Activated effector memory CD4-positive, alpha-beta T cell treated with anti-CD3 and anti-CD28 coated beads, Interleukin-2, amount 50 U/mL, for 16 hours (primary cell): ENCODE data around the gene PCARE.

ENCODE experiments used
- DNase-seq: peaks from one replicate; pipeline ENCODE4 v3.0.0-alpha.2; 2020

Gene PCARE

GRCh38 chr2:29033172-29033571, 41.2 kb downstream of the PCARE start:
- DNase-seq: no peak

GRCh38 chr2:29032189-29032588, 42.1 kb downstream of the PCARE start:
- no peak for DNase-seq

- no peak for DNase-seq
These were observed 43.3 kb downstream of the PCARE start for GRCh38 chr2:29031046-29031445.

- no peak for DNase-seq
These were observed 48.6 kb downstream of the PCARE start for GRCh38 chr2:29025711-29026110.

GRCh38 chr2:29024882-29025430, 49.4 kb downstream of the PCARE start:
- no peak for DNase-seq

GRCh38 chr2:29023188-29023587, 51.1 kb downstream of the PCARE start:
- DNase-seq: no peak

GRCh38 chr2:29022679-29023078, 51.6 kb downstream of the PCARE start:
- DNase-seq: no peak

- no peak for DNase-seq
These were observed 52.4 kb downstream of the PCARE start for GRCh38 chr2:29021886-29022285.

- no peak for DNase-seq
These were observed 56.4 kb downstream of the PCARE start for GRCh38 chr2:29017716-29018435.

- no peak for DNase-seq
These were observed 57.8 kb downstream of the PCARE start for GRCh38 chr2:29016504-29016903.

- no peak for DNase-seq
These were observed 58.4 kb downstream of the PCARE start for GRCh38 chr2:29015701-29016470.

- peak; percentile 88 for DNase-seq
These were observed 59.4 kb downstream of the PCARE start for GRCh38 chr2:29014811-29015421.

GRCh38 chr2:29014331-29014730, 60.0 kb downstream of the PCARE start:
- DNase-seq: no peak

GRCh38 chr2:29013057-29013780, 61.1 kb downstream of the PCARE start:
- DNase-seq: no peak

- peak; percentile 66 for DNase-seq
These were observed 62.1 kb downstream of the PCARE start for GRCh38 chr2:29012211-29012681.
